Adrenal gland (tissue), 5 donors: ENCODE data around the gene SNCB.

ENCODE experiments used
- POLR2A ChIP-seq, 2 donors: fragments of 450-650 bp; IDR thresholded peaks; one replicate each; pipeline ENCODE4 v1.6.1; 2017; ENCODE audit warnings: antibody characterized with exemption in 2 of 2, mild to moderate bottlenecking in 2 of 2, moderate library complexity in 1 of 2
- TF ChIP-seq, protein P1 (sequence below), 6 experiments: fragments of 450-650 bp in 4 of 6; fragments of 200-600 bp in 2 of 6; sonication (generic) in 1 of 6; IDR thresholded peaks; 1 replicate in 5 of 6; 2 replicates in 1 of 6; pipeline versions ENCODE4 v1.5.1 to v1.8.0; 2016 to 2021; ENCODE audit warnings: antibody characterized with exemption in 6 of 6, mild to moderate bottlenecking in 2 of 6, moderate library complexity in 1 of 6
- donor health status: DM: no; HTN: no; CAD: no.

DNA sequence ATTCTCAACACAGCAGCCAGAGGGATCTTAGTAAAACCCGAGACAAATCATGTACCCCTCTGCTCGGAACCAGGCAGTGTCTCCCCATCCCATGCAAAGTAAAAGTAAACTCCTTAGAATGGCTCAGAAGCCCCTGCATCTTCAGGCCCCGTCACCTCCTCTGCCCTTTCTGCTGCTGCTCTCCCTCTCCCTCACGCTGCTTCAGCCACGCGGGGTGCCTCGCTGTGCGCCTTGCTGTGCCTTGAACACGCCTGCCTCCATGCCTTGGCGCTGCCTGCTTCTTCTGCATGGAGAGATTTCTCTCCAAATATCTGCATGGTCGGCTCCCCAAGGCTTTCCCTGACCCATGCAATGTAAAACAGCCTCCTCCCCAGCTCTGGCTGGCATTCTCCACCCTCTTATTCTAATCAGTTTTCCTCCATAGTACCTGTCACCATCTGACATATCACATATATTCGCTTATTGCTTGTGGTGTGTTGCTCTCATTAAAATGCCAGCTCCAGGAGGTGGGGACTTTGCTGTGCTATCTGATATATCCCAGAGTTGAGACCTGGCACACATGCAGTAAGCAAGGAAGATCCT lies 28.3 kb downstream of the SNCB start:
- TF ChIP-seq, protein P1, sequence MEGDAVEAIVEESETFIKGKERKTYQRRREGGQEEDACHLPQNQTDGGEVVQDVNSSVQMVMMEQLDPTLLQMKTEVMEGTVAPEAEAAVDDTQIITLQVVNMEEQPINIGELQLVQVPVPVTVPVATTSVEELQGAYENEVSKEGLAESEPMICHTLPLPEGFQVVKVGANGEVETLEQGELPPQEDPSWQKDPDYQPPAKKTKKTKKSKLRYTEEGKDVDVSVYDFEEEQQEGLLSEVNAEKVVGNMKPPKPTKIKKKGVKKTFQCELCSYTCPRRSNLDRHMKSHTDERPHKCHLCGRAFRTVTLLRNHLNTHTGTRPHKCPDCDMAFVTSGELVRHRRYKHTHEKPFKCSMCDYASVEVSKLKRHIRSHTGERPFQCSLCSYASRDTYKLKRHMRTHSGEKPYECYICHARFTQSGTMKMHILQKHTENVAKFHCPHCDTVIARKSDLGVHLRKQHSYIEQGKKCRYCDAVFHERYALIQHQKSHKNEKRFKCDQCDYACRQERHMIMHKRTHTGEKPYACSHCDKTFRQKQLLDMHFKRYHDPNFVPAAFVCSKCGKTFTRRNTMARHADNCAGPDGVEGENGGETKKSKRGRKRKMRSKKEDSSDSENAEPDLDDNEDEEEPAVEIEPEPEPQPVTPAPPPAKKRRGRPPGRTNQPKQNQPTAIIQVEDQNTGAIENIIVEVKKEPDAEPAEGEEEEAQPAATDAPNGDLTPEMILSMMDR (IDR thresholded peaks at IDR 0.05) = no peak
- TF ChIP-seq POLR2A (IDR thresholded peaks at IDR 0.05) = no peak
